PC-9 (cell line): ENCODE measurements around the gene AKAP8. TPM values are rescaled to one million over a fixed set of nuclear protein-coding genes. Genes with fewer than 3 reads are reported as not detected.
A peak's percentile ranks its signal among the peaks of the same experiment; 100 is the strongest.

Experiments
- BruUV-seq: library from RNA; stranded (reverse); fragments of 400-500 nt; replicated peaks from 2 replicates; lab custom pipeline; 2021; lab: Mats Ljungman, UMichigan
- CTCF ChIA-PET: fragments of 300-600 bp; sonication (Branson Sonifier 250); formaldehyde crosslinking; loops from one replicate; lab custom pipeline; 2022; ENCODE audit warnings: antibody characterized with exemption; lab: Charles Lee
- POLR2A ChIA-PET: fragments of 300-600 bp; sonication (Branson Sonifier 250); formaldehyde crosslinking; loops from one replicate; lab custom pipeline; 2022; ENCODE audit warnings: antibody characterized with exemption; ENCODE audit not compliant: unreplicated experiment; lab: Charles Lee
- DNase-seq, 2 experiments: peaks; one replicate each; pipeline versions ENCODE4 v3.0.0 to v3.0.0-alpha.2; 2015 to 2022; ENCODE audit warnings: mixed read lengths in 1 of 2
- H2AFZ ChIP-seq: fragments of 200-600 bp; sonication (generic); 2 replicates; pipeline ENCODE4 v1.8.1; 2017; ENCODE audit warnings: antibody characterized with exemption
- H3F3A ChIP-seq: fragments of 200-600 bp; sonication (generic); 2 replicates; pipeline ENCODE4 v1.8.1; 2017; ENCODE audit warnings: antibody characterized with exemption, mild to moderate bottlenecking, low read depth; ENCODE audit not compliant: insufficient read depth
- H3K27ac ChIP-seq: fragments of 200-600 bp; sonication (generic); 2 replicates; pipeline ENCODE4 v1.6.1; 2016; ENCODE audit warnings: mixed run types
- H3K27me3 ChIP-seq: fragments of 200-600 bp; sonication (generic); 2 replicates; pipeline ENCODE4 v1.6.1; 2016; ENCODE audit warnings: low read depth, mixed run types; ENCODE audit not compliant: insufficient read depth
- H3K36me3 ChIP-seq: fragments of 200-600 bp; sonication (generic); 2 replicates; pipeline ENCODE4 v1.6.1; 2016; ENCODE audit warnings: low read depth, mixed run types
- H3K4me1 ChIP-seq: fragments of 200-600 bp; sonication (generic); replicated peaks from 2 replicates; pipeline ENCODE4 v1.6.1; 2016; ENCODE audit warnings: mixed run types; ENCODE audit not compliant: insufficient read depth
- H3K4me2 ChIP-seq: fragments of 200-600 bp; sonication (generic); 2 replicates; pipeline ENCODE4 v1.6.1; 2017; ENCODE audit warnings: mixed run types
- H3K4me3 ChIP-seq: fragments of 200-600 bp; sonication (generic); 2 replicates; pipeline ENCODE4 v1.6.1; 2016; ENCODE audit warnings: mixed run types
- H3K79me2 ChIP-seq: fragments of 200-600 bp; sonication (generic); 2 replicates; pipeline ENCODE4 v1.6.1; 2017; ENCODE audit warnings: low read depth, mixed run types
- H3K9me2 ChIP-seq: fragments of 200-600 bp; sonication (generic); 2 replicates; pipeline ENCODE4 v1.8.1; 2017; ENCODE audit warnings: mild to moderate bottlenecking; ENCODE audit not compliant: insufficient read depth
- H3K9me3 ChIP-seq: fragments of 200-600 bp; sonication (generic); 2 replicates; pipeline ENCODE4 v1.8.1; 2016; ENCODE audit warnings: low read depth; ENCODE audit not compliant: insufficient read depth
- H4K20me1 ChIP-seq: fragments of 200-600 bp; sonication (generic); 2 replicates; pipeline ENCODE4 v1.8.1; 2017; ENCODE audit not compliant: insufficient read depth
- EZH2 ChIP-seq: fragments of 200-600 bp; sonication (generic); IDR thresholded peaks from 2 replicates; pipeline ENCODE4 v1.8.0; 2017; ENCODE audit warnings: antibody characterized with exemption, low read depth
- intact Hi-C: fragments of 100-400 bp; cut with micrococcal nuclease; formaldehyde crosslinking; loops from one replicate; pipeline ENCODE4 v1.10.0; 2022; ENCODE audit not compliant: unreplicated experiment
- total RNA-seq: library from RNA; stranded (reverse); gene quantifications from 2 replicates; pipeline ENCODE4 v1.2.3, GENCODE V29; 2021
- TF ChIP-seq, protein P1 (sequence below): fragments of 200-600 bp; sonication (generic); conservative IDR thresholded peaks from 2 replicates; pipeline ENCODE4 v1.6.1; 2017; ENCODE audit warnings: mixed run types, antibody characterized with exemption, mild to moderate bottlenecking, moderate library complexity

AKAP8 gene
- total RNA-seq, 1 experiment from 2014 or later: 43.4 TPM

- POLR2A ChIA-PET: interaction anchor here (0.6 kb wide), 1 partner anchor 43 kb away, joined by 5 read pairs; no protein-coding TSS in a partner anchor
- peak within 1 kb of the TSS; percentile 98 for H3K4me2 ChIP-seq
- peak in 1 of 2 experiments; percentile 63 for DNase-seq
- H3K27me3 ChIP-seq: no peaks in the 10 kb centered on the region
- intact Hi-C loops: no loop called here
- peaks cover 32% of the 10 kb centered on the region for H3F3A ChIP-seq
- H3K9me2 ChIP-seq: no peaks in the 10 kb centered on the region
- H3K79me2 ChIP-seq: peaks cover 58% of the 10 kb centered on the region
- no peak for TF ChIP-seq EZH2
- TF ChIP-seq, protein P1, sequence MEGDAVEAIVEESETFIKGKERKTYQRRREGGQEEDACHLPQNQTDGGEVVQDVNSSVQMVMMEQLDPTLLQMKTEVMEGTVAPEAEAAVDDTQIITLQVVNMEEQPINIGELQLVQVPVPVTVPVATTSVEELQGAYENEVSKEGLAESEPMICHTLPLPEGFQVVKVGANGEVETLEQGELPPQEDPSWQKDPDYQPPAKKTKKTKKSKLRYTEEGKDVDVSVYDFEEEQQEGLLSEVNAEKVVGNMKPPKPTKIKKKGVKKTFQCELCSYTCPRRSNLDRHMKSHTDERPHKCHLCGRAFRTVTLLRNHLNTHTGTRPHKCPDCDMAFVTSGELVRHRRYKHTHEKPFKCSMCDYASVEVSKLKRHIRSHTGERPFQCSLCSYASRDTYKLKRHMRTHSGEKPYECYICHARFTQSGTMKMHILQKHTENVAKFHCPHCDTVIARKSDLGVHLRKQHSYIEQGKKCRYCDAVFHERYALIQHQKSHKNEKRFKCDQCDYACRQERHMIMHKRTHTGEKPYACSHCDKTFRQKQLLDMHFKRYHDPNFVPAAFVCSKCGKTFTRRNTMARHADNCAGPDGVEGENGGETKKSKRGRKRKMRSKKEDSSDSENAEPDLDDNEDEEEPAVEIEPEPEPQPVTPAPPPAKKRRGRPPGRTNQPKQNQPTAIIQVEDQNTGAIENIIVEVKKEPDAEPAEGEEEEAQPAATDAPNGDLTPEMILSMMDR: no peak
- CTCF ChIA-PET: interaction anchor here (0.6 kb wide), 1 partner anchor 137 kb away, joined by 7 read pairs; no protein-coding TSS in a partner anchor
- peaks cover 4% of the 10 kb centered on the region; the same call in 1 of the 2 replicates for H3K36me3 ChIP-seq
- peak within 1 kb of the TSS; percentile 98 for H3K4me3 ChIP-seq
- peaks cover 39% of the 10 kb centered on the region for H3K4me1 ChIP-seq
- H3K9me3 ChIP-seq: no peaks in the 10 kb centered on the region
- H4K20me1 ChIP-seq: peaks cover 40% of the 10 kb centered on the region
- H2AFZ ChIP-seq: peak within 1 kb of the TSS; percentile 97
- H3K27ac ChIP-seq: peak within 1 kb of the TSS; percentile 83
- no TSS peak for BruUV-seq
These were observed 47.1 kb downstream of the AKAP8 start, which contains the start of gene BRD4 for GRCh38 chr19:15332311-15332996. BRD4 (minus strand) TSS chr19:15332539; CDS start chr19:15273099, 59,440 bp downstream.

DNA sequence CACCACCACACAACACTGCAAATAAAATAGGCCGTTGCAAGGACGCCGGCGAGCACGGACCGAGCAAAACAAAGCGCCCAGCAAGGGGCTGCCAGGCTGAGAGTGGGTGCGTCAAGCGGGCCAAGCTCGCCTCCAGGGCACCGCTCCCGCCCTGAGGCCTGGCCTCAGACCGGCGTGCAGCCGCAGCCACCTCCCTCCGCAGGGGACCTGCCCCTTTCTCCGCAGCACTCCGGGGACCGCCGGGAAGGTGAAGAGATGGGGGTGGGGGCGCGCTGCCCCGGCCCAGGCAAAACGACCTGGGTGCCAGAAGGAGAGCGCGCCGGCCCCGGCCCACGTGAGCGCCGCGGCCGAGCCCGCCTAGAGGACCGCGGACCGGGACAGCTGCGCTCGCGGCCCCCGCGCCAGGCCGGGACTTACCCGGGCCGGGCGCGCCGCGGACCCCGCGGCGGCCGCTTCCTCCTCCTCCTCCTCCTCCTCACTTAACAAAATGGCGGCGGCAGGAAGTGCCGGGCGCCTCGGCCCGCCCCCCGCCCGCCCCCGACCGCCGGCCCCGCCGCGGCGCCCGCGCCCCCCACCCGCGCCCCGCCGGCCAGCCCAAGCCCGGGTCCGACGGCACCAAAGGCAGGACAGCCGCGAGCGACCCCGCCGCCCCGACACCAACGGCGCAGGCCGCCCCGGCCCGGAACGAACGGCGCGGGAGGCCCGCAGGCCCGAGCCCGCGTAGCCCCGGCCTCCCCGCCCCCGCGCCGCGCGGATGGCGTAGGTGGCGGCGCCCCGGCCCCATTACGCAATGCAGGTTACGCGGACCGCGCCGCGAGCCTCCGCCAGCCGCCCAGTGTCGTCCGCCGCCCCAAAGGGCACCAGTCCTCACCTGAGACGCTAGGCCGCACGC is 47.9 kb downstream of the AKAP8 start:
- H3K27ac ChIP-seq: peak overlapping the region; percentile 83
- H2AFZ ChIP-seq: no peak overlapping the region
- DNase-seq: peak in 1 of 2 experiments; percentile 48
- H3K4me1 ChIP-seq: peaks cover 47% of the 10 kb centered on the region
- CTCF ChIA-PET: no interaction called here
- H3K36me3 ChIP-seq: peaks cover 4% of the 10 kb centered on the region; the same call in 1 of the 2 replicates
- H3F3A ChIP-seq: peaks cover 32% of the 10 kb centered on the region
- H4K20me1 ChIP-seq: peaks cover 48% of the 10 kb centered on the region
- peak overlapping the region; percentile 91 for H3K4me3 ChIP-seq
- no peaks in the 10 kb centered on the region for H3K27me3 ChIP-seq
- no peaks in the 10 kb centered on the region for H3K9me2 ChIP-seq
- H3K79me2 ChIP-seq: peaks cover 66% of the 10 kb centered on the region
- POLR2A ChIA-PET: no interaction called here
- intact Hi-C loops: no loop called here
- no peaks in the 10 kb centered on the region for H3K9me3 ChIP-seq
- TF ChIP-seq EZH2: no peak
- TF ChIP-seq, protein P1: no peak
- no TSS peak for BruUV-seq
- peak overlapping the region; percentile 98 for H3K4me2 ChIP-seq

GRCh38 chr19:15330801-15331418 is 48.7 kb downstream of the AKAP8 start:
- H3K4me3 ChIP-seq: peak overlapping the region; percentile 91
- TF ChIP-seq EZH2: no peak
- TF ChIP-seq, protein P1: no peak
- TSS peak; percentile 25 for BruUV-seq
- peak; percentile 18 to 82 for DNase-seq
- no peak overlapping the region for H2AFZ ChIP-seq
- peaks cover 32% of the 10 kb centered on the region for H3F3A ChIP-seq
- H3K9me3 ChIP-seq: no peaks in the 10 kb centered on the region
- ChIA-PET CTCF (no interaction called here), POLR2A (no interaction called here)
- H3K36me3 ChIP-seq: peaks cover 4% of the 10 kb centered on the region; the same call in 1 of the 2 replicates
- peak overlapping the region; percentile 98 for H3K4me2 ChIP-seq
- intact Hi-C loops: no loop called here
- peaks cover 49% of the 10 kb centered on the region for H3K4me1 ChIP-seq
- no peaks in the 10 kb centered on the region for H3K9me2 ChIP-seq
- H3K27ac ChIP-seq: peak overlapping the region; percentile 83
- H4K20me1 ChIP-seq: peaks cover 56% of the 10 kb centered on the region
- no peaks in the 10 kb centered on the region for H3K27me3 ChIP-seq
- peaks cover 74% of the 10 kb centered on the region for H3K79me2 ChIP-seq
